PFSK-1 (cell line): ENCODE measurements around the gene TK2.

Source experiments
- FOXP2 ChIP-seq: optimal IDR thresholded peaks from 2 replicates; pipeline ENCODE3; 2011; ENCODE audit warnings: borderline replicate concordance, control low read depth, inconsistent platforms; ENCODE audit not compliant: insufficient read depth; ENCODE audit errors: extremely low read length, extremely low read depth
- POLR2AphosphoS5 ChIP-seq: IDR thresholded peaks from 2 replicates; pipeline ENCODE4 v1.6.1; 2012; ENCODE audit warnings: low read depth, mild to moderate bottlenecking, control low read depth, low read length, moderate library complexity
- SIN3A ChIP-seq: IDR thresholded peaks from 2 replicates; pipeline ENCODE4 v1.6.1; 2012; ENCODE audit warnings: mild to moderate bottlenecking, low read length, moderate library complexity, borderline replicate concordance; ENCODE audit not compliant: insufficient read depth
- TAF1 ChIP-seq: IDR thresholded peaks from 2 replicates; pipeline ENCODE4 v1.6.1; 2012; ENCODE audit warnings: low read length, control low read depth, borderline replicate concordance; ENCODE audit not compliant: insufficient read depth
- TF ChIP-seq, protein P1 (sequence below), 2 experiments: IDR thresholded peaks; 2 replicates each; pipeline versions ENCODE4 v1.6.1 to v1.8.0; 2011 to 2012; ENCODE audit warnings: low read depth in 2 of 2, low read length in 2 of 2, control low read depth in 1 of 2, inconsistent platforms in 1 of 2, mild to moderate bottlenecking in 1 of 2, moderate library complexity in 1 of 2; ENCODE audit not compliant: insufficient read depth in 1 of 2

The TK2 gene

DNA sequence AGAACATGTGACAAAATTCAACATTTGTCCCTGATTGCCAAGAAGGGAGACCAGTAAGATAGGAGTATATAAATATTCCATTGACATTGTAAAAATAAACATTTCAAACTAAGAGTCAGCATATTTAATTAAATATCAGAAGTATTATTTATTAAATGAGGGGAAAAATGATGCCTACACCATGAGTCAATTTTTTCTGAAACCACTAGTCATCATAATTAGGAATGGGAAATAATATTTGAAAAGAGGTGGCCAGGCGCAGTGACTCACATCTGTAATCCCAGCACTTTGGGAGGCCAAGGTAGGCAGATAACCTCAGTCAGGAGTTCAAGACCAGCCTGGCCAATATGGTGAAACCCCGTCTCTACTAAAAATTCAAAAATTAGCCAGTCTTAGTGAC, 18.4 kb upstream of the TK2 start:
- TF ChIP-seq POLR2AphosphoS5 (no peak), SIN3A (no peak), TAF1 (no peak)

DNA sequence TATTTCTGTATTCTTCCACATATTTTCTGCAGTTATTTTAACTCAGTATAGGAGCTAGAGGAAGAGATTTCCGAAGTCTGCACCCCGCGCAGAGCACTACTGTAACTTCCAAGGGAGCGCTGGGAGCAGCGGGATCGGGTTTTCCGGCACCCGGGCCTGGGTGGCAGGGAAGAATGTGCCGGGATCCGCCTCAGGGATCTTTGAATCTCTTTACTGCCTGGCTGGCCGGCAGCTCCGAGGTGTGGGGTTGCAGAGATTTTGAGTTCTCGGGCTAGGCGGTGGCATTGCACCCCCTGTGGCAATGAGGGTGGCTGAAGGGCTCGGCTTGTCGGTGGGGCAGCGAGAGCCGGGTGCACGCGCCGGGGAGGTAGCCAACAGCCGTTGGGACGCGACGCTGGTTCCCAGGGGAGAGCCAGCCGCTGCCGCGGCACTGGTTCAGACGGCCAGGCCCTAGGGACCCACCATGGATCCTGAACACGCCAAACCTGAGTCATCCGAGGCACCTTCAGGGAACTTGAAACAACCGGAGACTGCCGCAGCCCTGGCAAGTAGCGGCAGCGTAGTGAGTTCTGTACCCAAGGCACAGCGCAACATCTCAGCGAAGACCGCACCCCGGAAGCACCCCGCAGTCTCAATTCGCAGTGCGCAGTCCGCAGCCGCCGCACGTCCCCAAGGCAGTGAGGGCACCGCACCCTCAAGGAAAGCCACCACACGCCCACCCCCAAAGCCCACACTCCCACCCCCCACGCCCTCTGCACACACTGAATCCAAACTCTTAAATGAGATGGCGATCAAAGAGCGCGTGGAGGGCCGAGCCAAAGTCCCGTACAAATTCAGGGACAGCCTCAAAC, 16.4 kb upstream of the TK2 start, which contains the start of gene CMTM1:
TSS of gene CMTM1 (plus strand) at position 389 of the 851 bp plus-strand sequence. CDS start at position 464, 75 bp downstream.
- TF ChIP-seq FOXP2 (no peak), SIN3A (no peak), POLR2AphosphoS5 (no peak), TAF1 (no peak)
- TF ChIP-seq, protein P1, sequence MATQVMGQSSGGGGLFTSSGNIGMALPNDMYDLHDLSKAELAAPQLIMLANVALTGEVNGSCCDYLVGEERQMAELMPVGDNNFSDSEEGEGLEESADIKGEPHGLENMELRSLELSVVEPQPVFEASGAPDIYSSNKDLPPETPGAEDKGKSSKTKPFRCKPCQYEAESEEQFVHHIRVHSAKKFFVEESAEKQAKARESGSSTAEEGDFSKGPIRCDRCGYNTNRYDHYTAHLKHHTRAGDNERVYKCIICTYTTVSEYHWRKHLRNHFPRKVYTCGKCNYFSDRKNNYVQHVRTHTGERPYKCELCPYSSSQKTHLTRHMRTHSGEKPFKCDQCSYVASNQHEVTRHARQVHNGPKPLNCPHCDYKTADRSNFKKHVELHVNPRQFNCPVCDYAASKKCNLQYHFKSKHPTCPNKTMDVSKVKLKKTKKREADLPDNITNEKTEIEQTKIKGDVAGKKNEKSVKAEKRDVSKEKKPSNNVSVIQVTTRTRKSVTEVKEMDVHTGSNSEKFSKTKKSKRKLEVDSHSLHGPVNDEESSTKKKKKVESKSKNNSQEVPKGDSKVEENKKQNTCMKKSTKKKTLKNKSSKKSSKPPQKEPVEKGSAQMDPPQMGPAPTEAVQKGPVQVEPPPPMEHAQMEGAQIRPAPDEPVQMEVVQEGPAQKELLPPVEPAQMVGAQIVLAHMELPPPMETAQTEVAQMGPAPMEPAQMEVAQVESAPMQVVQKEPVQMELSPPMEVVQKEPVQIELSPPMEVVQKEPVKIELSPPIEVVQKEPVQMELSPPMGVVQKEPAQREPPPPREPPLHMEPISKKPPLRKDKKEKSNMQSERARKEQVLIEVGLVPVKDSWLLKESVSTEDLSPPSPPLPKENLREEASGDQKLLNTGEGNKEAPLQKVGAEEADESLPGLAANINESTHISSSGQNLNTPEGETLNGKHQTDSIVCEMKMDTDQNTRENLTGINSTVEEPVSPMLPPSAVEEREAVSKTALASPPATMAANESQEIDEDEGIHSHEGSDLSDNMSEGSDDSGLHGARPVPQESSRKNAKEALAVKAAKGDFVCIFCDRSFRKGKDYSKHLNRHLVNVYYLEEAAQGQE (IDR thresholded peaks at IDR 0.05; ENCODE audit: insufficient read depth in 1 of 2, low read depth in 2 of 2, low read length in 2 of 2), result no peak

DNA sequence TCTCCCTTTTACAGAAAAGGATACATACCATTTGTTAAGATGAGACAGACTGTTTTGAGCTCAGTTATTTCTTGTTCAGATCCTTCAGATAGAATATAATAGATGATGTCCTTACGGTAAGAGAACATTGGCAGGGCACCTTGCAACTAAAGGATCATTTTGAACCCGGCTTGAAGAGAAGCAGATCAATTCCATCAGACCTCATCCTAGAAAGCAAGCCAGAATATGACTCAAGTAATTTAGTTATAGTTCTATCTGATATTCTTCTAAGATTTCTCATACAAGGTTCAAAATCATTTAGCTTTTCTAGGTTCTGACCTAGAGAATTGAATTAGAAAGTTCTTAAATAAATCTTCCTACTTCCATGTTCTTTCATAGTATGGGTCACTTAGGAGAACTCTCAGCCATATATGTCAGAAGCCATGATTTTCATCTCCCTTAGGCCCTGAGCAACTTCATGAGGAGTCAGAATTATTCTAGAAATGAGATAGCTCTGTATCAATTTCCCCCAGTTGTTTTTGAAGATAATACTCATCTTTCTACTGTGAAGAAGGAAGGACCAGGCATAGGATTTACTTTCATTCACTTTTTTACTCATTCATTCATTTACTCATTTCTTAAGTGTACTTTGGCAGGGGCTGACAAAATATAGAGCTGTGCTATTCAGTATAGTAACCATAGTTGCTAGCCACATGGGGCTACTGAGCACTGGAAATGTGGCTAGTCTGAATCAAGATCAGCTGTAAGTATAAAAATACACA, 13.8 kb upstream of the TK2 start:
- TF ChIP-seq, protein P1 (IDR thresholded peaks at IDR 0.05; ENCODE audit: insufficient read depth in 1 of 2, low read depth in 2 of 2, low read length in 2 of 2), result no peak
- TF ChIP-seq FOXP2, result no peak
- no peak for TF ChIP-seq SIN3A
- TF ChIP-seq TAF1, result no peak
- no peak for TF ChIP-seq POLR2AphosphoS5

DNA sequence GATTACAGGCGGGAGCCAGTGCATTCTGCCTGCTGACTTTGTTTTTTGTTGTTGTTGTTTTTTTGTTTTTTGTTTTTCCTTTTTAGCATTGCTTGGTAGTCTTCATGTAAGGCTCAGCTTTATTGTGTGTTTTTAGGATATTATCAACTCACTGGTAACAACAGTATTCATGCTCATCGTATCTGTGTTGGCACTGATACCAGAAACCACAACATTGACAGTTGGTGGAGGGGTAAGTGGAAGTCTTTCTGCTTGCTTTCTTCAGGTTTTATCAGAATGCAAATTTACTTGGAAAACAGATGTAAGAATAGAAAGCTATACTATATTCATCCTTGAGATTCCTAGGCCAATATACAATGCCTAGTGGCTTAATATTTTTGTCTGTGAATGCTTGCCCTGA, 13.1 kb upstream of the TK2 start:
- no peak for TF ChIP-seq FOXP2
- no peak for TF ChIP-seq SIN3A
- TF ChIP-seq, protein P1 (IDR thresholded peaks at IDR 0.05; ENCODE audit: insufficient read depth in 1 of 2, low read depth in 2 of 2, low read length in 2 of 2), result no peak
- no peak for TF ChIP-seq TAF1
- TF ChIP-seq POLR2AphosphoS5, result no peak

DNA sequence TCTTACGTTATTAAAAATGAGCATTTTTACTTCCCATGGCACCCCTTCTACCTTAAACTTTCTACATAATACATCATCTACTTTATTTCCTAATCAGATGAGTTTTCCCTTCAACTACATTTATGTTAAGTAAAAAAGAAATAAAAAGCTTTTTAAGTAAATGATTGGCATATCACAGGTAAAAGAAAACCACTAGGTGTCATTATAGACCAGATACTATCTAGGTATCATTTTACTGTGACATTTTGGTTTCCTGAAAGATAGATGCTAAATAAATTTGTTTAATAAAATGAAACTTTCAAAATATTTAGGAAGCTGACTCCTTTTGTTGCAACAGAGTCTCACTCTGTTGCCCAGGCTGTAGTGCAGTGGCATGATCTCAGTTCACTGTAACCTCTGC, 12.5 kb upstream of the TK2 start:
- TF ChIP-seq TAF1 (no peak), FOXP2 (no peak), POLR2AphosphoS5 (no peak), SIN3A (no peak)
- TF ChIP-seq, protein P1 (IDR thresholded peaks at IDR 0.05; ENCODE audit: insufficient read depth in 1 of 2, low read depth in 2 of 2, low read length in 2 of 2), result no peak
